Measurements from ENCODE around the gene OR51Q1.

OR51Q1 gene, protein sequence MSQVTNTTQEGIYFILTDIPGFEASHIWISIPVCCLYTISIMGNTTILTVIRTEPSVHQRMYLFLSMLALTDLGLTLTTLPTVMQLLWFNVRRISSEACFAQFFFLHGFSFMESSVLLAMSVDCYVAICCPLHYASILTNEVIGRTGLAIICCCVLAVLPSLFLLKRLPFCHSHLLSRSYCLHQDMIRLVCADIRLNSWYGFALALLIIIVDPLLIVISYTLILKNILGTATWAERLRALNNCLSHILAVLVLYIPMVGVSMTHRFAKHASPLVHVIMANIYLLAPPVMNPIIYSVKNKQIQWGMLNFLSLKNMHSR

GRCh38 chr11:5421811-5422210, at the start of gene OR51Q1:
OR51Q1 (plus strand) TSS chr11:5422111; CDS start chr11:5422201, 90 bp downstream.
- DNase-seq, result no peak

DNA sequence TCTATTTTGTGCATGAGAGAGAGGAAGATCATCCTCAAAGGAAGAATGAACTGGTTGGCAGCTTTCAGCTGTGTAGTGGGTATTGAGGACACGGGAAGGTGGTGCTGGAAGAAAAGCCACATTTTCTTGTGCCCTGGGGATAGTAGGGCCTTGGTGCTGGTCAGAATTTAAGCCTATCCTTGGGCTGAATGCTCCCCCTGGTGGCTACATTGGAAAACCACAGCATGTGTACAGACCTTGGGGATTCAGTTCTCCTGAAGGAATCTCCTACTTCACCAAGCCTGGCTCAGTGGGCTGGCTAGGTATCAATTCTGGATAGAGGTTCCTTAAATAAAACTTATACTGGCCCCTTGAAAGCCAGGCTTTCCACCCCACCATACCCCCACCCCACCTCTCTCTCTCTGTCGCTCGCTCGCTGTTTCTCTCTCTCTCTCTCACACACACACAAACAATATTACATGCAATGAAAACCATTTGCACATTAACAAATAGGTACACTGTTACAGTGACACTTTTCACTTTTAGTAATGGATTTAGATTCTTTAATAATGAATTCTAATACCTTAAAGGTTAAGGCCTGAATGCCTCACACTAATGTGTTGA, 41.1 kb upstream of the OR51Q1 start:
- DNase-seq, result no peak

DNA sequence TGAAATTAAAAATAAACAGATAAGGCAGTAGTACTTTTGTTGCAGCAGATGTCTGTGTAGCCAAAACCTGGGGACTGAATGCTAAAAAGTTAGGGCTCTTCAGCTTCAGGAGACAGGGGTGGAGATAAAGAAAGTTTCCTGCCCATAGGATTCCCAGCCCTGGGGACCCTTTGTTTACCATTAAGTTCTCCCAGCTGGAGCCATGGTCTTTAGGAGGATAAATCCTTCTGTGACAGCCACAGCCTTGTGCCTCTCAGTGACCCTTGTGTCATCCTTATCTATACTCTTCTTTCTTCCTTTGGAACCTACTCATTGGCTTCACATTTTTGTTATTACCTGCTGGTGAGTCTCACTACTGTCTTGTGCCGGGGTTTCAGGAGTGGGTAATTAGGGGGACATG, 38.3 kb upstream of the OR51Q1 start, which contains the start of gene OR51M1:
TSS of gene OR51M1 (plus strand) at position 237 of the 400 bp plus-strand sequence. CDS start 5,587 bp downstream, outside the sequence.
- DNase-seq, result no peak

DNA sequence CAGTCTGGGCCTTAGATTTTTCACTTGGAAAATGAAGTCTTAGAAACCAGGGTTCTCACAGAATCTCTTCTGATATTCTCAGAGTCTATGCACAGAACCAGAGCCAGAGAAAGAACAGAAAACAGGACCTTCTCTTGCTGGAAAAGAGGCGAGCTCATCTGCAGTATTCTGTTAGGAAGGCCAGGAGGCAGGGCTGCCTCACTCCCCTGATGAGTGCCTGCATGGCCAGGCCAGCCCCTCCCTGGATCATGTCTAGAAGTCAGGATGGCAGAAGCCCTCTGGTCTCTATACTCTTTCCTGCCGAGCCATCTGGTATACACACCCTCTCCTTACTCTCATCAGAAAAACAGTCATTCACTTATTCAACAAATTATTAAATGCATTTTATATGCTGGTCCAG, 37.6 kb upstream of the OR51Q1 start:
- no peak for DNase-seq

- no peak for DNase-seq
Observed at GRCh38 chr11:5390210-5390609, 31.7 kb upstream of the OR51Q1 start.

GRCh38 chr11:5394091-5394490, 27.8 kb upstream of the OR51Q1 start:
- no peak for DNase-seq

DNA sequence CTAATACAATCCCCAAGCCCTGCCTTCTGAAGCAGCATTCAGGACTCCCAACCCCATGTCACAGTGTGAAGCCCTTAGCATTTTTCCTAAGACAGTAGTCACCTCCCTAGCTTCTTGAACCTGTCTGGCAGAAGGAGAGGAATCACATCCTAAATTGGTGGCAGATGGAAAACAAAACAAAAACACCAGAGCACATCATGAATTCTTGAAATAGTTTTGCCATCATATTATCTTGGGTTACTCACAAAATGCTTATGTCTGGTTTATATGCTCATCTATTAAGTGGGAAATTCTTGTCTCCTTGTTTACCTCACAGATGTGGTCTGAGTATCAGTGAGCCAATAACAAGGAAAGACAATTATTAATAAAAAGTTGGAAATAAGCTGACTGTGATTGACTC, 23.0 kb upstream of the OR51Q1 start:
- DNase-seq, result no peak

DNA sequence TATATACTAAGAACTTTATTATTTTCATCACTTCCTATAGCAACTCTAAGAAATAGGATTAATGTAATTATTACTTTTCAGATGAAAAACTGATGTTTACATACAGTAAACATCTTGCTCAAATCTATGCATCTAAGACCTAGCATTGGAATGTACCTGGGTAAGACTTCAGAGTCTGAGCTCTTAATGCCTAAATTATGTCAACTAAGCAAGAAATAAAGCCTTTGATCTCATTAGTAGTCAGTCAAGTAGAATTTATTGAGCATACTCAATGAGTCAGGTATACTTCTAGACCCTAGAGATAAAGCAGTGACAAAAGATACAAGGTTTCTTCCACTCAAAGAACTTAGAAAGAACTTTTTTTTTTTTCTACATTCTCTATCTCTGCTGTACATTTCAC, 16.7 kb upstream of the OR51Q1 start:
- no peak for DNase-seq

DNA sequence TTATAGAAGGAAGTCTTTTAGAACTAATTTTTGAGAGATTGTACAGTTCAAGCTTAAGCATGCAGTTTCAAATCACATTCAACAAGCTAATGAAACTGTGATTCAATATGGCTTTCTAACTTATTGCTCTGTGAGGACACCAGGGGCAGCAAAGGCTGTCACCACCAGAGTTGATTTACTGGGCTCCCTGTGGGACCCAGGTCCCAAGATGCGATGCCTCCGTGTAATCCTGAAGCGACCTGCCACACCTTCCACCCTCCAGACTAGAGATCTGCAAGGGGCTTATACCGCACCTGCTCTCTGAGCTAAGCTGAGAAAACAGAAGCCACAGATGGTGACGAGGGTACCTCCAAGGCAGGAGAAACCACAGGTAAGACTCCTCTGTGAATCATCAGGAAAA, 918 bp upstream of the OR51Q1 start:
- no peak for DNase-seq

DNA sequence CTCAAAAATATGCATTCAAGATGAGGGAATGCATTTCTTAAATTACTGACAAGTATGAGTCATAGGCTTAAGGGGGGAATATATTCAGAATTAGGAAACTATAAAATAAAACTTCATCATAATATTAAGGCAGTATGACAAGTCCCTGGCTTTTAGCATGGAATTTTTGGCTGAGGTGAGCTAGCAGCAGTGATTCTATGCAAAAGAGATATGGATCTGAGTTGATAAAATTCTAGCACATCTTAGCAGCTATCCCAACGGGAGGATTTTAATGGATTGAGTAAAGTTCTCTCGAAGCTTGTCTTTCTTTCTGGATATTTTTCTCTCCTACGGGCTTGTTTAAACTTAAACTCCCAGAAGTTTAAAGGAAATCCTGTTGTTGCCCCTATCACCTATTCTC, 1.2 kb downstream of the OR51Q1 start:
- no peak for DNase-seq

GRCh38 chr11:5441414-5441813, 19.5 kb downstream of the OR51Q1 start, which contains the start of gene OR51I1:
OR51I1 (minus strand) TSS chr11:5441514; CDS start chr11:5441514, 0 bp downstream.
- DNase-seq, result no peak

- no peak for DNase-seq
Observed at GRCh38 chr11:5443835-5444393, 22.0 kb downstream of the OR51Q1 start.

GRCh38 chr11:5449023-5449422, 27.1 kb downstream of the OR51Q1 start, which contains the start of gene OR51I2:
OR51I2 (plus strand) TSS chr11:5449323; CDS start chr11:5453489, 4,166 bp downstream.
- no peak for DNase-seq

GRCh38 chr11:5449432-5449831, 27.5 kb downstream of the OR51Q1 start:
- no peak for DNase-seq

GRCh38 chr11:5460983-5461621, 39.2 kb downstream of the OR51Q1 start:
- DNase-seq, result no peak

- no peak for DNase-seq
Observed at GRCh38 chr11:5467527-5467926, 45.6 kb downstream of the OR51Q1 start.
